ENCODE measurements around the gene CLCN3. TPM values are rescaled to one million over a fixed set of nuclear protein-coding genes. Genes with fewer than 3 reads are reported as not detected.
A peak's percentile ranks its signal among the peaks of the same experiment; 100 is the strongest.

The CLCN3 gene
- total and polyA plus RNA-seq, 9 of the 15 experiments (the other 6 are each of a cell fraction or from before 2014, with no cell fraction given), result 12.7 to 60.6 (median 38.5) TPM

- no peak for TF ChIP-seq THRA (IDR thresholded peaks at IDR 0.05)
- TF ChIP-seq HEY1 (CRISPR knock-in tag; IDR thresholded peaks at IDR 0.05; ENCODE audit: borderline replicate concordance), result no peak
- TF ChIP-seq KAT2B (IDR thresholded peaks at IDR 0.05; ENCODE audit: low read depth, low read length), result no peak
- peak; percentile 91 for TF ChIP-seq ZNF592 (IDR thresholded peaks at IDR 0.05)
- TF ChIP-seq ZNF785 (CRISPR knock-in tag; IDR thresholded peaks at IDR 0.05), result no peak
- TF ChIP-seq ZNF232 (CRISPR knock-in tag; IDR thresholded peaks at IDR 0.05), result no peak
- no peak for TF ChIP-seq BRD4 (IDR thresholded peaks at IDR 0.05)
- no peak for TF ChIP-seq SMC3 (conservative IDR thresholded peaks at IDR 0.05; ENCODE audit: insufficient read depth, low read depth, low read length)
- no peak for TF ChIP-seq ATF4 (CRISPR knock-in tag; IDR thresholded peaks at IDR 0.05)
- TF ChIP-seq RBM22 (IDR thresholded peaks at IDR 0.05; ENCODE audit: low read depth, low read length, poor library complexity, severe bottlenecking), result no peak
- TF ChIP-seq, protein P1, sequence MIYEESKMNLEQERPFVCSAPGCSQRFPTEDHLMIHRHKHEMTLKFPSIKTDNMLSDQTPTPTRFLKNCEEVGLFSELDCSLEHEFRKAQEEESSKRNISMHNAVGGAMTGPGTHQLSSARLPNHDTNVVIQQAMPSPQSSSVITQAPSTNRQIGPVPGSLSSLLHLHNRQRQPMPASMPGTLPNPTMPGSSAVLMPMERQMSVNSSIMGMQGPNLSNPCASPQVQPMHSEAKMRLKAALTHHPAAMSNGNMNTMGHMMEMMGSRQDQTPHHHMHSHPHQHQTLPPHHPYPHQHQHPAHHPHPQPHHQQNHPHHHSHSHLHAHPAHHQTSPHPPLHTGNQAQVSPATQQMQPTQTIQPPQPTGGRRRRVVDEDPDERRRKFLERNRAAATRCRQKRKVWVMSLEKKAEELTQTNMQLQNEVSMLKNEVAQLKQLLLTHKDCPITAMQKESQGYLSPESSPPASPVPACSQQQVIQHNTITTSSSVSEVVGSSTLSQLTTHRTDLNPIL (CRISPR knock-in tag; IDR thresholded peaks at IDR 0.05), result no peak
- no peak for TF ChIP-seq PPARD (CRISPR knock-in tag; IDR thresholded peaks at IDR 0.05)
- TF ChIP-seq TRIM25 (IDR thresholded peaks at IDR 0.05; ENCODE audit: borderline replicate concordance), result no peak
- no peak for TF ChIP-seq NR2F6 (CRISPR knock-in tag; IDR thresholded peaks at IDR 0.05)
- no peak for TF ChIP-seq FIP1L1 (IDR thresholded peaks at IDR 0.05; ENCODE audit: low read depth, low read length, poor library complexity, severe bottlenecking)
- peak; percentile 73 for TF ChIP-seq CEBPB (tag; IDR thresholded peaks at IDR 0.05)
Observed at GRCh38 chr4:169649545-169650226, 29.3 kb downstream of the CLCN3 start (continued).

All from K562 (cell line).